Transverse colon (tissue), 4 donors: Measurements from ENCODE around the gene POM121L2. TPM values are rescaled to one million over a fixed set of nuclear protein-coding genes. Genes with fewer than 3 reads are reported as not detected.

Experiments
- DNase-seq: peaks from one replicate; pipeline ENCODE4 v3.0.0-alpha.2; 2019
- H3K27ac ChIP-seq, 4 donors: fragments of 200-600 bp; sonication (generic); 2 replicates each; pipeline ENCODE4 v1.5.1; 2016 to 2018; ENCODE audit warnings: inconsistent platforms in 4 of 4
- H3K27me3 ChIP-seq: fragments of 200-600 bp; sonication (generic); 2 replicates; pipeline ENCODE4 v1.5.1; 2017; ENCODE audit warnings: inconsistent platforms
- H3K36me3 ChIP-seq, 4 donors: fragments of 200-600 bp; sonication (generic); 2 replicates each; pipeline ENCODE4 v1.5.1; 2017 to 2019; ENCODE audit warnings: inconsistent platforms in 4 of 4
- H3K4me1 ChIP-seq, 4 donors: fragments of 200-600 bp; sonication (generic); 2 replicates each; pipeline ENCODE4 v1.5.1; 2017 to 2020; ENCODE audit warnings: inconsistent platforms in 4 of 4
- H3K4me3 ChIP-seq, 4 donors: fragments of 200-600 bp; sonication (generic); 1 replicate in 1 of 4; 2 replicates in 3 of 4; pipeline versions ENCODE4 v1.5.1 to v1.6.1; 2017 to 2019; ENCODE audit warnings: inconsistent platforms in 4 of 4
- H3K9me3 ChIP-seq, 2 donors: fragments of 200-600 bp; sonication (generic); 2 replicates each; pipeline ENCODE4 v1.5.1; 2017 to 2019; ENCODE audit warnings: inconsistent platforms in 2 of 2
- CTCF ChIP-seq, 5 experiments: fragments of 200-600 bp in 3 of 5; fragments of 450-650 bp in 2 of 5; sonication (generic) in 3 of 5; IDR thresholded peaks; 1 replicate in 2 of 5; 2 replicates in 3 of 5; pipeline ENCODE4 v1.5.1; 2016 to 2017; ENCODE audit warnings: antibody characterized with exemption in 5 of 5, inconsistent platforms in 3 of 5, mild to moderate bottlenecking in 2 of 5, moderate library complexity in 1 of 5
- EP300 ChIP-seq: sonication (generic); formaldehyde crosslinking; IDR thresholded peaks from one replicate; pipeline ENCODE4 v1.6.1; 2017; ENCODE audit warnings: antibody characterized with exemption, low read depth
- POLR2A ChIP-seq: fragments of 450-650 bp; IDR thresholded peaks from one replicate; pipeline ENCODE4 v1.6.1; 2016; ENCODE audit warnings: antibody characterized with exemption, mild to moderate bottlenecking, moderate library complexity
- POLR2AphosphoS5 ChIP-seq, 3 donors: sonication (generic); formaldehyde crosslinking; IDR thresholded peaks; one replicate each; pipeline ENCODE4 v1.6.1; 2016; ENCODE audit warnings: antibody characterized with exemption in 3 of 3
- WGBS, 2 donors: methylation state at CpG; one replicate each; pipeline ENCODE4 v1.1.5; 2018; ENCODE audit warnings: low coverage in 1 of 2; 5-methylcytosine and 5-hydroxymethylcytosine counted together
- in situ Hi-C, 4 donors: fragments of 200-750 bp; cut with MboI; loops; one replicate each; pipeline versions ENCODE4 v1.15.0 to v1.15.1; 2017; ENCODE audit warnings: low sequenced_read_pairs in 3 of 4, low pct_ligation_motif_present in 1 of 4, low pct_unique_long_range_greater_than_20kb in 1 of 4
- intact Hi-C: fragments of 100-400 bp; cut with DNase I; formaldehyde crosslinking; loops from one replicate; pipeline ENCODE4 v1.15.1; 2023; ENCODE audit warnings: low total_unique reads
- total RNA-seq, 4 donors: library from RNA; depleted of rRNA; stranded (reverse); fragments of >200 nt; gene quantifications; one replicate each; pipeline ENCODE4 v1.1.0, GENCODE V29; 2016

POM121L2 gene
- total RNA-seq, result not detected

- Histone ChIP-seq H3K27me3 (peaks cover 99% of the 10 kb centered on the region), H3K36me3 (no peaks in the 10 kb centered on the region), H3K27ac (no peak within 1 kb of the TSS), H3K9me3 (no peaks in the 10 kb centered on the region), H3K4me1 (peaks cover 0 to 10% (median 8%) of the 10 kb centered on the region in 4 donors), H3K4me3 (peak within 1 kb of the TSS; percentile 40 to 58 (median 46))
- DNase-seq, result peak; percentile 80
- intact Hi-C loops, result no loop called here
- in situ Hi-C loops, result loop anchor here in 1 of 4 donors (25.0 kb wide), 1 partner anchor 450 kb away; no protein-coding TSS in a partner anchor
- TF ChIP-seq EP300 (no peak), CTCF (IDR thresholded peaks at IDR 0.05) (peak; percentile 59 to 74 (median 65)), POLR2A (no peak)
- WGBS, 2 donors, result 2% methylated on average over 40 of the region's 64 CpGs; no CpG with 5 or more reads in 1 of the 2 donors
Measured at GRCh38 chr6:27312146-27312949, at the start of gene POM121L2. POM121L2 (minus strand) TSS chr6:27312273; CDS start chr6:27312170, 103 bp downstream.

- H3K36me3 ChIP-seq, result peaks cover 0 to 25% (median 10%) of the 10 kb centered on the region in 4 donors
- H3K9me3 ChIP-seq, result peaks cover 32 to 34% of the 10 kb centered on the region in 2 donors
- in situ Hi-C loops, result no loop called here
Measured at GRCh38 chr6:27359231-27359630, 47.2 kb upstream of the POM121L2 start.

GRCh38 chr6:27358786-27359185 lies 46.7 kb upstream of the POM121L2 start:
- in situ Hi-C loops (no loop called here), intact Hi-C loops (no loop called here)
- TF ChIP-seq POLR2AphosphoS5 (IDR thresholded peaks at IDR 0.05), result no peak
- no peak for TF ChIP-seq POLR2A
- peaks cover 0 to 25% (median 10%) of the 10 kb centered on the region in 4 donors for H3K36me3 ChIP-seq
- no peaks in the 10 kb centered on the region for H3K4me1 ChIP-seq
- no peak for DNase-seq
- 77 to 79% methylated on average over 2 of the region's 2 CpGs for WGBS, 2 donors
- H3K9me3 ChIP-seq, result peaks cover 32 to 34% of the 10 kb centered on the region in 2 donors
- no peak overlapping the region for H3K27ac ChIP-seq
- H3K4me3 ChIP-seq, result no peak overlapping the region
- H3K27me3 ChIP-seq, result no peaks in the 10 kb centered on the region

More at GRCh38 chr6:27359231-27359630, 47.2 kb upstream of the POM121L2 start:
- H3K27ac ChIP-seq, result no peak overlapping the region
- intact Hi-C loops, result no loop called here
- H3K27me3 ChIP-seq, result no peaks in the 10 kb centered on the region
- no peaks in the 10 kb centered on the region for H3K4me1 ChIP-seq
- 80 to 100% methylated on average over 1 of the region's 1 CpG for WGBS, 2 donors
- no peak for TF ChIP-seq EP300
- no peak for TF ChIP-seq CTCF (IDR thresholded peaks at IDR 0.05)
- TF ChIP-seq POLR2A, result no peak
- TF ChIP-seq POLR2AphosphoS5 (IDR thresholded peaks at IDR 0.05), result no peak
- DNase-seq, result no peak
- no peak overlapping the region for H3K4me3 ChIP-seq

GRCh38 chr6:27352850-27353249 lies 40.8 kb upstream of the POM121L2 start:
- H3K27ac ChIP-seq, result no peak overlapping the region
- H3K4me3 ChIP-seq, result no peak overlapping the region
- intact Hi-C loops, result no loop called here
- in situ Hi-C loops, result no loop called here
- 82 to 93% methylated on average over 3 to 4 of the region's 4 CpGs for WGBS, 2 donors
- no peaks in the 10 kb centered on the region for H3K36me3 ChIP-seq
- no peaks in the 10 kb centered on the region for H3K4me1 ChIP-seq
- peaks cover 9 to 10% of the 10 kb centered on the region in 2 donors for H3K9me3 ChIP-seq
- no peak for DNase-seq
- H3K27me3 ChIP-seq, result no peaks in the 10 kb centered on the region
- no peak for TF ChIP-seq CTCF (IDR thresholded peaks at IDR 0.05)
- TF ChIP-seq EP300, result no peak
- no peak for TF ChIP-seq POLR2AphosphoS5 (IDR thresholded peaks at IDR 0.05)
- TF ChIP-seq POLR2A, result no peak
